PC-3 (cell line): Measurements from ENCODE around the gene CRIM1. TPM values are rescaled to one million over a fixed set of nuclear protein-coding genes. Genes with fewer than 3 reads are reported as not detected.

ENCODE experiments used
- ATAC-seq: fragments of 200-7000 bp; cut with Tn5 transposase; 2 replicates; pipeline ENCODE4 v1.9.1; 2020; ENCODE audit warnings: mild to moderate bottlenecking, moderate library complexity
- BruUV-seq: library from RNA; stranded (reverse); fragments of 400-500 nt; replicated peaks from 2 replicates; lab custom pipeline; 2021; lab: Mats Ljungman, UMichigan
- CTCF ChIA-PET: fragments of 300-600 bp; sonication (Branson Sonifier 250); formaldehyde crosslinking; loops from one replicate; lab custom pipeline; 2022; ENCODE audit warnings: antibody characterized with exemption; lab: Charles Lee
- POLR2A ChIA-PET: fragments of 300-600 bp; sonication (Branson Sonifier 250); formaldehyde crosslinking; loops from one replicate; lab custom pipeline; 2022; ENCODE audit warnings: antibody characterized with exemption; ENCODE audit not compliant: unreplicated experiment; lab: Charles Lee
- DNase-seq: peaks from one replicate; pipeline ENCODE4 v3.0.0-alpha.2; 2015
- H2AFZ ChIP-seq: fragments of 300-600 bp; sonication (generic); 2 replicates; pipeline ENCODE4 v1.6.0; 2016; ENCODE audit warnings: antibody characterized with exemption, low read length
- H3F3A ChIP-seq: fragments of 300-600 bp; sonication (generic); one replicate; pipeline ENCODE4 v1.6.0; 2017; ENCODE audit warnings: antibody characterized with exemption, low read length, control low read depth, mild to moderate bottlenecking; ENCODE audit not compliant: unreplicated experiment
- H3K27ac ChIP-seq: fragments of 300-600 bp; sonication (generic); 2 replicates; pipeline ENCODE4 v1.5.1; 2016; ENCODE audit warnings: mild to moderate bottlenecking, low read length
- H3K27me3 ChIP-seq: fragments of 300-600 bp; sonication (generic); 2 replicates; pipeline ENCODE4 v1.6.1; 2016; ENCODE audit warnings: low read length, mixed read lengths
- H3K36me3 ChIP-seq: fragments of 300-600 bp; sonication (generic); 2 replicates; pipeline ENCODE4 v1.6.1; 2016; ENCODE audit warnings: low read depth, mixed run types, low read length, mixed read lengths
- H3K4me1 ChIP-seq: fragments of 300-600 bp; sonication (generic); 2 replicates; pipeline ENCODE4 v1.5.1; 2016; ENCODE audit warnings: low read length; ENCODE audit not compliant: insufficient read depth
- H3K4me2 ChIP-seq: fragments of 300-600 bp; sonication (generic); 2 replicates; pipeline ENCODE4 v1.6.0; 2016; ENCODE audit warnings: low read length
- H3K4me3 ChIP-seq: fragments of 300-600 bp; sonication (generic); 2 replicates; pipeline ENCODE4 v1.5.1; 2016; ENCODE audit warnings: mild to moderate bottlenecking, low read length, mixed read lengths
- H3K79me2 ChIP-seq: fragments of 300-600 bp; sonication (generic); 2 replicates; pipeline ENCODE4 v1.6.1; 2017; ENCODE audit warnings: low read length, mixed read lengths
- H3K9ac ChIP-seq: fragments of 300-600 bp; sonication (generic); 2 replicates; pipeline ENCODE4 v1.6.0; 2016; ENCODE audit warnings: mild to moderate bottlenecking, low read length
- H3K9me2 ChIP-seq: fragments of 300-600 bp; sonication (generic); replicated peaks from 2 replicates; pipeline ENCODE4 v1.6.1; 2016; ENCODE audit warnings: mixed run types, low read length, mixed read lengths
- H3K9me3 ChIP-seq: fragments of 300-600 bp; sonication (generic); 2 replicates; pipeline ENCODE4 v1.6.1; 2016; ENCODE audit warnings: low read length, mixed read lengths
- H4K20me1 ChIP-seq: fragments of 300-600 bp; sonication (generic); 2 replicates; pipeline ENCODE4 v1.6.1; 2016; ENCODE audit warnings: low read length, mixed read lengths
- CTCF ChIP-seq: fragments of 300-600 bp; sonication (generic); conservative IDR thresholded peaks from 2 replicates; pipeline ENCODE4 v1.5.1; 2017; ENCODE audit warnings: antibody characterized with exemption, low read depth, mild to moderate bottlenecking, low read length
- EZH2 ChIP-seq: fragments of 300-600 bp; sonication (generic); IDR thresholded peaks from one replicate; pipeline ENCODE4 v1.6.1; 2017; ENCODE audit warnings: antibody characterized with exemption, mild to moderate bottlenecking, low read length; ENCODE audit not compliant: unreplicated experiment
- EZH2phosphoT487 ChIP-seq: fragments of 300-600 bp; sonication (generic); IDR thresholded peaks from 2 replicates; pipeline ENCODE4 v1.6.1; 2018; ENCODE audit warnings: mild to moderate bottlenecking, antibody characterized with exemption, low read length, borderline replicate concordance
- intact Hi-C: fragments of 100-400 bp; cut with micrococcal nuclease; formaldehyde crosslinking; loops from 2 replicates; pipeline ENCODE4 v1.9.0; 2023
- total RNA-seq: library from RNA; depleted of rRNA; stranded (reverse); fragments of >200 nt; gene quantifications from 2 replicates; pipeline ENCODE4 v1.2.3, GENCODE V29; 2014

Gene CRIM1
- total RNA-seq, 1 experiment from 2014 or later: 70.7 TPM

DNA sequence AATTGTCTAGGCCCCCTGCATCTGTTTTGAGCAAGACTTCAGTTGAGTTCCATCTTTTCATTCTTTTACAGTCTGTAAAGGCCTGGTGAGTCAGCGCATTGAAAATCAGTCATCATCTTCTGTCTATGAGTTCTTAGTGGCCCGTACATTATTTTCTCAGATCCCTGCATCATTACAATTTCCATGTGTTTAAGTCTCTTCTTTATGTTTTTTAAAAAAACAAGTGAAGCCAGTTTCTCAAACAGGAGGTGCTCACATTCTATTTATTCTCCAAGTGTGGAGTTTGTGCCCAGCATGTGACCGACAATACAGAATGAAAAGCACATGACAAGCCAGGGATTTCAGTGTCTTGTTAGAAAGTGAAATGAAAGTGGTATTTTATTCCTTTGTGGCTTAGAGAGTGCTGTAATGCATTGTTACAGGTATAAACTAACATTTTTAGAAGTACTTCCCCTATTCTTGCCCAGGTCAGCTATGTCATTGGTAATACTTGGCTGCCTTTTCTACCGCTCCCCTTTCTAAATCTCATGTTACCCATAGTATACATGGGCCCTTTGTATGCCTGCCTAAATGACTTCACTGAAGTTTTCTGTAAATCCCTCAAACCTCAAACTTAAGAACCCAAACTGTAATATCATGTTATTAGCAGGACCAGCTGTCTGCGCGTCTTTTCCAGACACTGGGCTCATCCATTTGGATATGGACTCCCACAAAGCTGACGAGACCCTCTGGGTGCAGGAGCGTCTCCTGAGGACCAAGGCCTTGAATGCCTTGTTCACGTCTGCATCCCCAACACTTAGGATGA lies 174.8 kb downstream of the CRIM1 start:
- H3K4me1 ChIP-seq: no peaks in the 10 kb centered on the region
- no peaks in the 10 kb centered on the region for H3K79me2 ChIP-seq
- no peaks in the 10 kb centered on the region for H3K9me3 ChIP-seq
- ChIA-PET CTCF (no interaction called here), POLR2A (no interaction called here)
- H3K36me3 ChIP-seq: peaks cover 5% of the 10 kb centered on the region; the same call in 1 of the 2 replicates
- intact Hi-C loops: no loop called here
- no peaks in the 10 kb centered on the region for H4K20me1 ChIP-seq
- no peak overlapping the region for H3K9ac ChIP-seq
- TF ChIP-seq EZH2phosphoT487 (no peak), CTCF (no peak), EZH2 (no peak)
- no TSS peak for BruUV-seq
- DNase-seq: no peak
- ATAC-seq: peak; percentile 23; the same call in 1 of the 2 replicates
- H3K4me3 ChIP-seq: no peak overlapping the region
- H3K27ac ChIP-seq: no peak overlapping the region
- no peaks in the 10 kb centered on the region for H3K9me2 ChIP-seq
- H2AFZ ChIP-seq: no peak overlapping the region
- H3K27me3 ChIP-seq: no peaks in the 10 kb centered on the region
- no peak overlapping the region for H3K4me2 ChIP-seq
- H3F3A ChIP-seq: no peaks in the 10 kb centered on the region

GRCh38 chr2:36530983-36531354 lies 175.4 kb downstream of the CRIM1 start:
- intact Hi-C loops: no loop called here
- Histone ChIP-seq H3K36me3 (peaks cover 5% of the 10 kb centered on the region; the same call in 1 of the 2 replicates), H3K27me3 (no peaks in the 10 kb centered on the region), H3K4me2 (no peak overlapping the region), H3K79me2 (no peaks in the 10 kb centered on the region), H4K20me1 (no peaks in the 10 kb centered on the region), H3F3A (no peaks in the 10 kb centered on the region), H3K9me3 (no peaks in the 10 kb centered on the region), H3K9ac (no peak overlapping the region), H2AFZ (no peak overlapping the region), H3K9me2 (no peaks in the 10 kb centered on the region), H3K27ac (no peak overlapping the region), H3K4me3 (no peak overlapping the region), H3K4me1 (no peaks in the 10 kb centered on the region)
- DNase-seq (no peak), ATAC-seq (no peak)
- CTCF ChIA-PET: no interaction called here
- POLR2A ChIA-PET: no interaction called here
- no peak for TF ChIP-seq CTCF
- no peak for TF ChIP-seq EZH2phosphoT487
- no peak for TF ChIP-seq EZH2
- no TSS peak for BruUV-seq

GRCh38 chr2:36534275-36534799 lies 178.8 kb downstream of the CRIM1 start:
- ChIA-PET POLR2A (no interaction called here), CTCF (no interaction called here)
- BruUV-seq: no TSS peak
- no peaks in the 10 kb centered on the region for H3K79me2 ChIP-seq
- H3K27ac ChIP-seq: no peak overlapping the region
- intact Hi-C loops: no loop called here
- ATAC-seq (no peak), DNase-seq (no peak)
- no peak for TF ChIP-seq EZH2phosphoT487
- no peak for TF ChIP-seq CTCF
- no peak for TF ChIP-seq EZH2
- H4K20me1 ChIP-seq: no peaks in the 10 kb centered on the region
- H3K4me1 ChIP-seq: peaks cover 3% of the 10 kb centered on the region; the same call in 1 of the 2 replicates
- H3F3A ChIP-seq: no peaks in the 10 kb centered on the region
- no peak overlapping the region for H3K9ac ChIP-seq
- H3K4me2 ChIP-seq: no peak overlapping the region
- H2AFZ ChIP-seq: no peak overlapping the region
- no peaks in the 10 kb centered on the region for H3K9me2 ChIP-seq
- no peaks in the 10 kb centered on the region for H3K9me3 ChIP-seq
- H3K27me3 ChIP-seq: no peaks in the 10 kb centered on the region
- H3K36me3 ChIP-seq: peaks cover 20% of the 10 kb centered on the region; the same call in 1 of the 2 replicates
- no peak overlapping the region for H3K4me3 ChIP-seq
